ENCODE results near the gene NUP93. TPM values are rescaled to one million over a fixed set of nuclear protein-coding genes. Genes with fewer than 3 reads are reported as not detected.
A peak's percentile ranks its signal among the peaks of the same experiment; 100 is the strongest.

Gene NUP93
- total RNA-seq, 1 experiment from 2014 or later, result 144 TPM

DNA sequence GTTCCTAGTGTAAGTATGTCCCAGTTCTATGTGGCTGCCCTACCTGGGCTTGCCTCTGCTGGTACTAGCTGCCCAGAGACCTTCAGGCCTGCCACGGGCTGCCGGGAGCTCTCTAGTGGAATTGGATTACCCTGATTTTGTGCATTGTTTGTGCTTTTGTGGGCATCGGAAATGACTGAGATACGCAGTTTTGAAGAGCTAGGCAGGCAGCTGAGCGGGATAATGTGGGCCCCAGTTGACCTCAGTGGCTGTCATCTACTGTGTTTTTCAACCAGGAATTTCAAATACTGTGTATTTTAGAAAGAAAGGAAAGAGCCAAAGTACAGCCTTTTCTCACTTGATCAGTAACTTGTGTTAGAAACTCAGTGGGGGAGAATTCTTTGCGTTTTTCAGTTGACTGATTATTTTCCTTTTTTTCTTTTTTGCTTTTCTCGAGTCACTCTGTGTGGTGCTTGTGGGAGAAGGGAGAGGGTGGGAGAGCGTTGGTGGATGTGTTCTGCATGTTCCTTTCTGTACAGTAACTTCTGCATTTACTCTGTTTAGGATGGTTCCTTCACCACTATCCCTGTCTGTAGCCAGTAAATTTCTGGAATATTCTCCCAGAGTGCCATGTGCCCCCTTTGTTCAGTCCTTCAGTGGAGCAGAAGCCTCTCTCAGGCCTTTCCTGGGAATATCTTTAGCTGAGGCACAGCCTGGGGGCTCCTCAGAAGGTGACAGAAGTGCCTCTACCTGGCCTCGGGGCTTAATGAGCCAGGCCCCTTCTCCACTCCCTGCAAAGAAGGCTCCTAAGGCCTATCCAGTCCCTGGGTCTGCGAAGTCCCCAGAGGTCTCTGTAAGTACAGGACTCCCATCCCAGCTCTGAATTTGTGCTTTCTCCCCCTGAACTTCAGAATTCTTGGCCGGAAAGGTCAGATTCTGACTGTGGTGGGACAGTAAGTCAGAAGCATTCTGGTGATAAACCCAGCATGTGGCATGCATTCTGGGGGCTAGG is 120.1 kb downstream of the NUP93 start:
- intact Hi-C loops (cut with micrococcal nuclease), result no loop called here

GRCh38 chr16:56851671-56852400 is 121.9 kb downstream of the NUP93 start:
- Histone ChIP-seq H2AFZ (ENCODE audit: low read depth, low read length, poor library complexity, severe bottlenecking) (no peak overlapping the region), H3K4me1 (ENCODE audit: control insufficient read depth in 1 of 2, insufficient read depth in 2 of 2, low read length in 2 of 2) (peaks cover 22 to 41% of the 10 kb centered on the region in 2 experiments), H3K27me3 (ENCODE audit: insufficient read depth, low read length) (no peaks in the 10 kb centered on the region), H3K27ac (ENCODE audit: low read depth, low read length) (no peak overlapping the region), H3K4me3 (replicated peaks in 1 of 2; ENCODE audit: low read depth in 1 of 2, low read length in 2 of 2) (no peak overlapping the region), H3K79me2 (ENCODE audit: insufficient read depth, low read length) (no peaks in the 10 kb centered on the region), H3K36me3 (ENCODE audit: control insufficient read depth in 1 of 2, insufficient read depth in 2 of 2, low read length in 2 of 2) (no peaks in the 10 kb centered on the region), H3K4me2 (ENCODE audit: low read length) (0 out of 2 replicates have a peak overlapping the region, but pooled peaks have one; percentile 2), H3K9ac (ENCODE audit: low read length) (no peak overlapping the region), H3K9me2 (ENCODE audit: insufficient read depth) (no peaks in the 10 kb centered on the region), H3K9me3 (ENCODE audit: control insufficient read depth in 1 of 2, insufficient read depth in 1 of 2, low read depth in 1 of 2, low read length in 2 of 2) (no peaks in the 10 kb centered on the region), H4K20me1 (ENCODE audit: insufficient read depth) (no peaks in the 10 kb centered on the region)
- no TSS peak for BruUV-seq (replicated peaks)
- TF ChIP-seq, protein P1, sequence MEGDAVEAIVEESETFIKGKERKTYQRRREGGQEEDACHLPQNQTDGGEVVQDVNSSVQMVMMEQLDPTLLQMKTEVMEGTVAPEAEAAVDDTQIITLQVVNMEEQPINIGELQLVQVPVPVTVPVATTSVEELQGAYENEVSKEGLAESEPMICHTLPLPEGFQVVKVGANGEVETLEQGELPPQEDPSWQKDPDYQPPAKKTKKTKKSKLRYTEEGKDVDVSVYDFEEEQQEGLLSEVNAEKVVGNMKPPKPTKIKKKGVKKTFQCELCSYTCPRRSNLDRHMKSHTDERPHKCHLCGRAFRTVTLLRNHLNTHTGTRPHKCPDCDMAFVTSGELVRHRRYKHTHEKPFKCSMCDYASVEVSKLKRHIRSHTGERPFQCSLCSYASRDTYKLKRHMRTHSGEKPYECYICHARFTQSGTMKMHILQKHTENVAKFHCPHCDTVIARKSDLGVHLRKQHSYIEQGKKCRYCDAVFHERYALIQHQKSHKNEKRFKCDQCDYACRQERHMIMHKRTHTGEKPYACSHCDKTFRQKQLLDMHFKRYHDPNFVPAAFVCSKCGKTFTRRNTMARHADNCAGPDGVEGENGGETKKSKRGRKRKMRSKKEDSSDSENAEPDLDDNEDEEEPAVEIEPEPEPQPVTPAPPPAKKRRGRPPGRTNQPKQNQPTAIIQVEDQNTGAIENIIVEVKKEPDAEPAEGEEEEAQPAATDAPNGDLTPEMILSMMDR (IDR thresholded peaks at IDR 0.05 in 2 of 3, conservative IDR thresholded peaks at IDR 0.05 in 1 of 3; ENCODE audit: borderline replicate concordance in 1 of 3, insufficient read depth in 1 of 3, low read depth in 2 of 3, low read length in 2 of 3), result peak; percentile 30 to 63 (median 59); a peak in 5 of 6 replicates
- peak; percentile 41 for TF ChIP-seq RAD21 (IDR thresholded peaks at IDR 0.05; ENCODE audit: low read depth)
- TF ChIP-seq ZFX (IDR thresholded peaks at IDR 0.05), result no peak
- intact Hi-C loops (cut with micrococcal nuclease), result loop anchor here (2.0 kb wide), 1 partner anchor 275 kb away; no protein-coding TSS in a partner anchor
- ATAC-seq (no peak), DNase-seq (ENCODE audit: low read depth, low spot score) (no peak)
- ChIA-PET POLR2A (no interaction called here), CTCF (interaction anchor here (0.7 to 2.5 kb wide), 4 partner anchors 11 to 78 kb away, joined by 4 to 15 read pairs (median 6); no protein-coding TSS in a partner anchor), RAD21 (ENCODE audit: low non-redundant PET in 1 of 2, low total read pairs in 2 of 2, uncharacterized antibody in 2 of 2, unreplicated experiment in 2 of 2) (no interaction called here)

More for the DNA sequence above, 120.1 kb downstream of the NUP93 start:
- H2AFZ ChIP-seq (ENCODE audit: low read depth, low read length, poor library complexity, severe bottlenecking), result no peak overlapping the region
- H3K9ac ChIP-seq (ENCODE audit: low read length), result no peak overlapping the region
- no peaks in the 10 kb centered on the region for H3K27me3 ChIP-seq (ENCODE audit: insufficient read depth, low read length)
- no peak overlapping the region; the same call in 1 of the 2 replicates for H3K4me2 ChIP-seq (ENCODE audit: low read length)
- BruUV-seq (replicated peaks), result no TSS peak
- H3K4me1 ChIP-seq (ENCODE audit: control insufficient read depth in 1 of 2, insufficient read depth in 2 of 2, low read length in 2 of 2), result peaks cover 22 to 41% of the 10 kb centered on the region in 2 experiments
- ChIA-PET RAD21 (ENCODE audit: low non-redundant PET in 1 of 2, low total read pairs in 2 of 2, uncharacterized antibody in 2 of 2, unreplicated experiment in 2 of 2) (no interaction called here), CTCF (no interaction called here), POLR2A (no interaction called here)
- ATAC-seq (no peak), DNase-seq (ENCODE audit: low read depth, low spot score) (no peak)
- no peak overlapping the region for H3K27ac ChIP-seq (ENCODE audit: low read depth, low read length)
- no peaks in the 10 kb centered on the region for H4K20me1 ChIP-seq (ENCODE audit: insufficient read depth)
- no peak for TF ChIP-seq POLR2AphosphoS5 (IDR thresholded peaks at IDR 0.05; ENCODE audit: low read depth, low read length)
- TF ChIP-seq ZFX (IDR thresholded peaks at IDR 0.05), result no peak
- no peak for TF ChIP-seq EZH2 (IDR thresholded peaks at IDR 0.05)
- H3K36me3 ChIP-seq (ENCODE audit: control insufficient read depth in 1 of 2, insufficient read depth in 2 of 2, low read length in 2 of 2), result peaks cover 0 to 4% of the 10 kb centered on the region in 2 experiments; a peak in 1 of 4 replicates
- no peaks in the 10 kb centered on the region for H3K9me3 ChIP-seq (ENCODE audit: control insufficient read depth in 1 of 2, insufficient read depth in 1 of 2, low read depth in 1 of 2, low read length in 2 of 2)
- no peaks in the 10 kb centered on the region for H3K79me2 ChIP-seq (ENCODE audit: insufficient read depth, low read length)
- no peaks in the 10 kb centered on the region for H3K9me2 ChIP-seq (ENCODE audit: insufficient read depth)
- no peak overlapping the region for H3K4me3 ChIP-seq (replicated peaks in 1 of 2; ENCODE audit: low read depth in 1 of 2, low read length in 2 of 2)

All from HCT116 (cell line).